ENCODE data around the gene PACRGL. TPM values are rescaled to one million over a fixed set of nuclear protein-coding genes. Genes with fewer than 3 reads are reported as not detected.

PACRGL gene
- total RNA-seq (2014; rRNA removed; shearing (Covaris generic)) = 32.7 and 41.6 TPM in 2 replicates

GRCh38 chr4:20700007-20700761, at the start of gene PACRGL:
TSS of gene PACRGL (plus strand) at chr4:20700458. CDS start at chr4:20704482, 4,024 bp downstream.
- peak; percentile 94 for DNase-seq (ENCODE audit: low spot score)

GRCh38 chr4:20652226-20652885, 47.9 kb upstream of the PACRGL start:
- no peak for DNase-seq (ENCODE audit: low spot score)

DNA sequence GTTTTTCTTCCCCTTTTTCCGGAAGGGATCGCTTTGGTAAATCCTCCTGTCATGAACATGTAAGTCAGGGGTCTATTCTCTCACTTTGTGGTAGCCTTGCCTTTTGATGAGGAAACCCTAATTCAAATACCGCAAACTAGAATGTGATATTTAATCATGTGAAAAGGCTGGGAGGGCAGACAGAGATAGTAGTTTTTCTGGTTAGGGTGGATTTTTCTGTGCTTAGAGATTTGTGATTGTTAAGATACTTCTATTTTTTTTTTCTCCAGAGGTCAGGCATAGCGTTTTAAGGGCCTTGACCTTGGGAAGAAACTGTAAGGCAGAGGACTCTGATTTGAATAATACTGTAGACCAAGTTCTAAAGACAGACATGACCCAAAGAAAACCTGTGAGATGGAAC, 41.8 kb upstream of the PACRGL start:
- no peak for DNase-seq (ENCODE audit: low spot score)

GRCh38 chr4:20662851-20663250, 37.4 kb upstream of the PACRGL start:
- no peak for DNase-seq (ENCODE audit: low spot score)

GRCh38 chr4:20666012-20666860, 34.0 kb upstream of the PACRGL start:
- DNase-seq (ENCODE audit: low spot score) = no peak

GRCh38 chr4:20672262-20672661, 28.0 kb upstream of the PACRGL start:
- no peak for DNase-seq (ENCODE audit: low spot score)

DNA sequence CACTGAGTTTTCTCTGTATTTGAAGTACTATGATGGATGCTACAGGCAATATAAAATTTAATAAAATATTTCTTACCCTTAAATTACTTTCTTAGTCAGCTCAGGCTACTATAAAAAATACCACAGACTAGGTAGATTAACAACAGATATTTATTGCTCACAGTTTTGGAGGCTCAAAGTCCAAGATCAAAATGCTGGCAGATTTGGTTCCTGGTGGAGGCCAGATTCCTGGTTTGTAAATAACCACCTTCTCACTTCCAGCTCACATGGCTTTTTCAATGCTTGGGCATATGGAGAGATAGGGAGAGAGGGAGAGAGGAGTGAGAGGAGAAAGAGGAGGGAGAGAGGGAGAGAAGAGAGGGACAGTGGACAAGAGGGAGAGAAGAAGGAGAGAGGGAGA, 24.5 kb upstream of the PACRGL start:
- DNase-seq (ENCODE audit: low spot score) = no peak

- DNase-seq (ENCODE audit: low spot score) = no peak
Measured at GRCh38 chr4:20676501-20677197, 23.6 kb upstream of the PACRGL start.

DNA sequence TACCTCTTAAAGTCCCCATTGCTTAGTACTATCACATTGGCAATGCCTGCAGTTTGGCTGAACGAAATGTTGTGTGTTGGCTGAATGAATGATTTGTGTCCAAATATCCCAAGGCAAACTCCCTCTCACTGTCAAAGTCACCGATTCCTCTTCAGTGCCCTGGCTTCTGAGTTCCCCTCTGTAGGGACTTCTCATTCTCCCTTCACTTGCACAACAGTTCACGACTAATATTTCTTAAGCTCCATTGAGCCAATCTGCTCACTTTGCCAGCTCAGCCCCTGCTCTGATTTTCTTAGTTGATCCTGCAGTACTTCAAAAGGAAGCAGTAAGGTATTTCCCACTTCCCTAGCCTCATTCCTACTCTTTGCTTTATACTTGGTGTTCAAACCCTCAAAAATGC, 21.9 kb upstream of the PACRGL start:
- DNase-seq (ENCODE audit: low spot score) = no peak

DNA sequence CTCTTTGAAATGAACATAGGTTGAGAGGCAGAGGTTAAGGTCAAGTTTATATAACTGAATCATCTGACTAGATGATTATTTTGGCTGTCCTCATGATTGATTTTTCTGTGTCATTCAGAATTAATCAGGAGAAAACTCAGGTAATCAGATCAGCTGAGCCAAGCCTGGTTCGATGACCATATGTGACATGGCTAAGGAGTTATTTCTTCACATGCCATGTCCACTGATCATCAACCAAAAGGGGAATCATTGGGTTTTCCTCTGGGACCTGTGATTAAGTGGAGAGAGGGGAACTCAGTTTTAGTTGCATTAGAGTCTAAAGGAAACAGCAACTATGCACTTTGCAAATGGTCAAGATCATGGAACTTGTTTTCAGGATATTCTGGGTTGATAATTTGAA, 20.3 kb upstream of the PACRGL start:
- DNase-seq (ENCODE audit: low spot score) = no peak

DNA sequence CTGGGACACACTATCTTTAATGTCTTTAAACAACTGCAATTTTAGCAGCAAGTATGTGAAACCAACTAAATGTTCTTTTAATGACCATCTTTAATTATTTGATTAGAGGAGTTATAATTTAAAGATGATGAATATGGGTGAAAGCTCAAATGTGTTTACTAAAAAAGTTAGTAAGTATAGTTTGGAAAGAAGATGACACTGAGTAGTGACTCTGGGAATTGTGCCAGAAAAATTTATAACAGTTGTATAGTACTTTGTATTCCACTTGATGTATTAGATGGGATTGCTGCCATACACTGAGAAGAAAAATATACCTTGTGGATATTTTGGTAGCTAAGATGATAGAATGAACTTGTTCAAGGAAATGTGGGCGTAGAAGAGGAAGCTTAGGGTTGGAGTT, 19.5 kb upstream of the PACRGL start:
- DNase-seq (ENCODE audit: low spot score) = no peak

DNA sequence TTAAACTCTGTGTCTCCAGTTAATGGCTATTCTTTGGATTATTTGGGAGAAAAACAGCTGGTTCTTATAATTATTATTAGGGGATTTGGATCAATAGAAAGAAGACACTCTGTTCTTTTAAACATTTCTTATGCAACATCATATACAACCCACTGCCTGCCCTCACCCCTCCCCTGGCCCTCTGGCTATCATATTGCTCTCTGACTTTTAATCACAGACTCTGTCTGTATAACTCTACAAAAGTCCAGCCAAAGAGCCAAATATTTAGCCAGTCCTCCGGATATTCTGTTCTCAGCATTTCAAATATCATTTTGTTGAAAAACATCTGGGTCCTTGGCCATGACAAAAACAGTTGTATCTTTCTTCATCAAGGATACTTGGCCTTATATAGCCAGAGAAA, 19.0 kb upstream of the PACRGL start:
- DNase-seq (ENCODE audit: low spot score) = no peak

DNA sequence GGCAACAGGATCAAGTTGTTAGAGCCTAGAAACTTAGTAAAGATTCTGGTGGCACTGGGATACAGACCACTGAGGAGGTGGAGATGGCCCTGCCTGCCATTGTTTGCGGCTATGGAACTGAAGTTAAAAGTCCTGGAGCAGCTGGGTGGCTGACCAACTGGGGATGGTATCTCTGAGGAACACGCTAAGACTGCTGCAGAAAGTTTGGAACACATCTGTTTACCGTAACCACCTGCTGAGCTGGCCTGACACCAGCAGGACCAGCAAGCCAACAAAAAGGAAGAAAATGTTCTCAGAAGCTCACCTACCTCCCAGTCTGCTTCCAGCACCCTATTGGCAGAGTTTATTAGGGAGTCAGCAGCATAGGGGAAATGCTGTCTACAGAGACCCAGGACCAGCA, 17.4 kb upstream of the PACRGL start:
- DNase-seq (ENCODE audit: low spot score) = no peak

GRCh38 chr4:20683766-20684165, 16.5 kb upstream of the PACRGL start:
- DNase-seq (ENCODE audit: low spot score) = no peak

DNA sequence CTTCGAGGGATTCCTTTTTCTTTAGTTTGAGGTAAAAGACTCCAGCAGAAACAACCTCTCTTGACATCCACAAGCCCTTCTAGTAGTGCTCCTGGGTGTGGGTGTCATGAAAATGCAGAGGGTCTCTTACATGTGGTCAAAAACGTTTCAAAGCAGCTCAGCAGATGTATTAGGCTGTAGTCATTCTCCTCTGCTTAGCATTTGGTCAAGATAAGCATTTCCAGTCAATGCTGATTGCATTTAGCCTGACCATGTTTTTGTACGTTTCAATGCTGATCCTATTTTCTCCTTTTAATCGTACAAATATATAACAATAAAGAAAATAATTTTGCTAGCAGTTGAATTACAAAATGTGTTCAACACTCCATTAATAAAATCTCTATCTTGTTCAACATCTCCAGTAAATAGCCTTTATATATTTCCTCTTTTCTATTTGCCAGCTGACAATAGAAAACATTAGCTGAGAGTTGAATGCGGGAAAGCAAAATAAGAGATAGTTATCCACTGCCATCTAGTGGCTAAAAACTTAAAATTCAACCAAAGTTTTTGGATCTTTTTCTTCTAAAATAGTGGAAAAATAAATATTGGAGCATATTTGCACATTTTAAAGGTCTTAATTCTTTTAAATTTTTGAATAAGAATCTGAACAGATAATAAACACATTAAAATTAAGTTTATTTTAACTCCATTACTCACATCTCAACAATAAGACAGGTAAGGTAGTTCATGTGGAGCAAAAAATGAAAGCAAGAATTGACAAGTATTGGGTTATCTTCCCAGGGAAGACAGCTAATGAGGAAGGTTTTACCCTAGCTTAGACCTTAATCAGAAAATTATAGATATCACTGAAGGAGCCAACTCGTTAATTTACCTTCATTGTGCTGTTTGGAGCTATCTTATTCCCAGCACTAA, 15.2 kb upstream of the PACRGL start:
- peak; percentile 19 for DNase-seq (ENCODE audit: low spot score)

DNA sequence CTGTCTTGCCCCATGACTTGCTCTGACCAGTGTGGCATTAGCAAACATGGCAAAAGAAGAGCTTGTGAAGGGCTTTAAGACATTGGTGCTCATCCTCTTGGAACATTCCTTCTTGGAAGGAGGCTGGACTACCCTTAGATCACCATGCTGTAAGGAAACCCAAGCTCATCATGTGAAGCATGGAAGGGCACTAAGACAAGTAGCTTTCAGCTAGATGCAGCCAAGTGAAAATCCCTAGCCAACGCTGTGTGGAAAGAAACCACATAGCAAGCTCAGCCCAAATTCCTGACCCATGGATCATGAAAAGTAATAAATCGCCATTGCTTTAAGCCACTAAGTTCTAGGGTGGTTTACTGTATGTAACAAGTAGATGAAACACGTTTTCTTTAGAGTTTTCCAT, 12.4 kb upstream of the PACRGL start:
- no peak for DNase-seq (ENCODE audit: low spot score)

- no peak for DNase-seq (ENCODE audit: low spot score)
Measured at GRCh38 chr4:20696815-20697214, 3.4 kb upstream of the PACRGL start.

GRCh38 chr4:20698382-20698781, 1.9 kb upstream of the PACRGL start:
- DNase-seq (ENCODE audit: low spot score) = no peak

- no peak for DNase-seq (ENCODE audit: low spot score)
Measured at GRCh38 chr4:20698820-20699219, 1.4 kb upstream of the PACRGL start.

DNA sequence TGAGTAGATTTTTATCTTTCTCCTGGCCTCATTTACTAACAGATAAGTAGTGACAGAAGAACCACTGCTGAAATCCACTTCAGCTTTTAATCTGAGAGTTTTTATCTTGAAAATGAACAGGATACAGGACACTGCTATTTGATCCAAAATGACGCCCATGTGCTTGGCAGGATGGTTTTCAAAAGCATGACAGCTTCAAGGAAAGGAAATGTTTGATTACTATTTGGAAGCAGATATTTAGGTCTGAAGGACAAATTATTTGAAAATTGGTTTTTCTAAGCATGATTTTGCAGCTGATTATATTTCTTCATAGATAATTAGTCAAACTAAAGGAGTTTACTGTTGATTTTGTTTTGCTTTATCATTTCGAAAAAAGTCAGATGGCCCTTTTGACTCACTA, 11.1 kb downstream of the PACRGL start:
- no peak for DNase-seq (ENCODE audit: low spot score)

GRCh38 chr4:20723019-20723418, 22.8 kb downstream of the PACRGL start:
- DNase-seq (ENCODE audit: low spot score) = no peak
